GM12878 (cell line): Measurements from ENCODE around the gene NUMBL. TPM values are rescaled to one million over a fixed set of nuclear protein-coding genes. Genes with fewer than 3 reads are reported as not detected.

Experiments
- ATAC-seq: fragments of 200-7000 bp; cut with Tn5 transposase; 3 replicates; pipeline ENCODE4 v1.9.1; 2020; ENCODE audit warnings: mild to moderate bottlenecking, moderate library complexity
- BruUV-seq: library from RNA; stranded (reverse); fragments of 400-500 nt; replicated peaks from 2 replicates; lab custom pipeline; 2021; lab: Mats Ljungman, UMichigan
- CTCF ChIA-PET: fragments of 300-600 bp; sonication (Branson Sonifier 250); formaldehyde crosslinking; extraction: SDS; loops from one replicate; lab custom pipeline; 2021; ENCODE audit warnings: inconsistent platforms; lab: Yijun Ruan, JAX
- POLR2A ChIA-PET: fragments of 350-600 bp; formaldehyde crosslinking; extraction: SDS; loops from one replicate; lab custom pipeline; 2021; ENCODE audit warnings: inconsistent platforms; lab: Charles Lee
- RAD21 ChIA-PET: fragments of 300-600 bp; sonication (Branson Sonifier 250); formaldehyde crosslinking; loops from one replicate; lab custom pipeline; 2023; ENCODE audit warnings: antibody characterized with exemption; ENCODE audit not compliant: unreplicated experiment; lab: Charles Lee
- SMC1A ChIA-PET: fragments of 300-600 bp; sonication (Branson Sonifier 250); formaldehyde crosslinking; loops from one replicate; lab custom pipeline; 2023; ENCODE audit not compliant: unreplicated experiment, uncharacterized antibody; lab: Charles Lee
- DNase-seq: peaks from one replicate; pipeline ENCODE4 v3.0.0-alpha.2; 2011; ENCODE audit warnings: low read depth, low spot score
- FAIRE-seq: peaks from 3 replicates; lab custom pipeline; 2011; peaks lifted over from hg19 to GRCh38; lab: Jason Lieb, UNC
- H2AFZ ChIP-seq: 2 replicates; pipeline ENCODE4 v1.6.0; 2011; ENCODE audit warnings: low read depth, low read length, control low read depth; ENCODE audit not compliant: control insufficient read depth
- H3K27ac ChIP-seq: 2 replicates; pipeline ENCODE4 v1.5.1; 2011; ENCODE audit warnings: control low read depth; ENCODE audit not compliant: control insufficient read depth, insufficient read depth
- H3K27me3 ChIP-seq, 2 experiments: replicated peaks in 1 of 2; 2 replicates each; pipeline versions ENCODE4 v1.6.0 to v1.6.1; 2011; ENCODE audit warnings: low read length in 1 of 2; ENCODE audit not compliant: control insufficient read depth in 2 of 2, insufficient read depth in 2 of 2
- H3K36me3 ChIP-seq, 2 experiments: 2 replicates each; pipeline ENCODE4 v1.5.1; 2011; ENCODE audit warnings: low read length in 1 of 2; ENCODE audit not compliant: control insufficient read depth in 2 of 2, insufficient read depth in 2 of 2
- H3K4me1 ChIP-seq: 2 replicates; pipeline ENCODE4 v1.6.1; 2011; ENCODE audit warnings: mild to moderate bottlenecking, low read length, moderate library complexity, mixed read lengths; ENCODE audit not compliant: control insufficient read depth, insufficient read depth
- H3K4me2 ChIP-seq: 2 replicates; pipeline ENCODE4 v1.6.0; 2011; ENCODE audit warnings: control low read depth; ENCODE audit not compliant: control insufficient read depth, insufficient read depth
- H3K4me3 ChIP-seq: fragments of 200-600 bp; sonication (generic); 2 replicates; pipeline ENCODE4 v1.5.1; 2016
- H3K79me2 ChIP-seq: 2 replicates; pipeline ENCODE4 v1.6.0; 2011; ENCODE audit warnings: low read length; ENCODE audit not compliant: control insufficient read depth, insufficient read depth
- H3K9ac ChIP-seq: 2 replicates; pipeline ENCODE4 v1.8.0; 2011; ENCODE audit warnings: low read length, control low read depth, mixed read lengths; ENCODE audit not compliant: control insufficient read depth, insufficient read depth
- H3K9me3 ChIP-seq: replicated peaks from 3 replicates; pipeline ENCODE4 v1.5.1; 2011; ENCODE audit warnings: mild to moderate bottlenecking, low read length; ENCODE audit not compliant: control insufficient read depth, insufficient read depth
- H4K20me1 ChIP-seq: 2 replicates; pipeline ENCODE4 v1.6.0; 2011; ENCODE audit not compliant: control insufficient read depth, insufficient read depth
- CTCF ChIP-seq, 3 experiments: IDR thresholded peaks in 2 of 3; conservative IDR thresholded peaks in 1 of 3; 2 replicates each; pipeline ENCODE4 v1.5.1; 2011; ENCODE audit warnings: low read depth in 3 of 3, low read length in 3 of 3, mild to moderate bottlenecking in 3 of 3, control low read depth in 2 of 3, moderate library complexity in 2 of 3, inconsistent platforms in 1 of 3, mixed read lengths in 1 of 3; ENCODE audit not compliant: control insufficient read depth in 2 of 3, insufficient read depth in 1 of 3; ENCODE audit errors: extremely low read depth in 1 of 3
- E2F8 ChIP-seq: fragments of 450-650 bp; IDR thresholded peaks from 2 replicates; pipeline ENCODE4 v1.6.1; 2018; ENCODE audit warnings: mild to moderate bottlenecking, low read depth, moderate library complexity; ENCODE audit not compliant: partially characterized antibody
- IRF3 ChIP-seq: fragments of 450-650 bp; IDR thresholded peaks from 2 replicates; pipeline ENCODE4 v1.6.1; 2014; ENCODE audit warnings: mild to moderate bottlenecking
- MLLT1 ChIP-seq: fragments of 450-650 bp; IDR thresholded peaks from 2 replicates; pipeline ENCODE4 v1.6.1; 2016; ENCODE audit warnings: mild to moderate bottlenecking
- POLR2A ChIP-seq: IDR thresholded peaks from 2 replicates; pipeline ENCODE4 v1.6.1; 2011; ENCODE audit warnings: low read depth, mild to moderate bottlenecking, low read length
- RELA ChIP-seq: fragments of 450-650 bp; IDR thresholded peaks from 2 replicates; pipeline ENCODE4 v1.8.0; 2014; ENCODE audit warnings: borderline replicate concordance; ENCODE audit not compliant: partially characterized antibody
- SREBF2 ChIP-seq: IDR thresholded peaks from 2 replicates; pipeline ENCODE4 v1.6.1; 2012; ENCODE audit warnings: mild to moderate bottlenecking, low read length
- STAT1 ChIP-seq: fragments of 450-650 bp; conservative IDR thresholded peaks from 2 replicates; pipeline ENCODE4 v1.6.1; 2014; ENCODE audit warnings: antibody characterized with exemption, mild to moderate bottlenecking
- ZBED1 ChIP-seq: IDR thresholded peaks from 2 replicates; pipeline ENCODE4 v1.6.1; 2016; ENCODE audit warnings: borderline replicate concordance
- ZNF622 ChIP-seq: fragments of 450-650 bp; IDR thresholded peaks from 2 replicates; pipeline ENCODE4 v1.6.1; 2017; ENCODE audit warnings: mild to moderate bottlenecking, inconsistent platforms
- WGBS: methylation state at CpG from one replicate; pipeline ENCODE4 v1.1.6; 2016; ENCODE audit warnings: low lambda C conversion rate; ENCODE audit not compliant: insufficient replicate concordance, insufficient coverage; ENCODE audit errors: missing lambda C conversion rate; 5-methylcytosine and 5-hydroxymethylcytosine counted together
- in situ Hi-C: fragments of 300-500 bp; cut with MboI; formaldehyde crosslinking; loops from 9 replicates; pipeline ENCODE4 v1.14.3; 2018; ENCODE audit warnings: mixed read lengths
- intact Hi-C: fragments of 100-400 bp; cut with micrococcal nuclease; formaldehyde crosslinking; loops from one replicate; pipeline ENCODE4 v1.14.2; 2022; ENCODE audit not compliant: unreplicated experiment
- polyA plus RNA-seq, 11 experiments: library from polyadenylated mRNA; depleted of rRNA in 4 of 11; unstranded in 6 of 11; stranded (reverse) in 5 of 11; fragments of >200 nt; fragmentation: Nextera tagmentation in 4 of 11; fragmentation: Illumina TruSeq in 1 of 11; extraction: Ambion mirVana in 4 of 11; extraction: Trizol in 1 of 11; gene quantifications; 1 replicate in 1 of 11; 2 replicates in 10 of 11; pipeline versions ENCODE4 v1.2.1 to v1.2.3, GENCODE V29; 2011 to 2016; ENCODE audit warnings: inconsistent platforms in 2 of 11, missing spikeins in 2 of 11, low read depth in 1 of 11
- total RNA-seq, 4 experiments: library from RNA; depleted of rRNA in 3 of 4; stranded (reverse); fragments of >200 nt in 3 of 4; fragmentation: Illumina TruSeq in 1 of 4; extraction: Trizol in 1 of 4; gene quantifications; 2 replicates each; pipeline versions ENCODE4 v1.2.1 to v1.2.3, GENCODE V29; 2013 to 2021

The NUMBL gene
- total and polyA plus RNA-seq, 10 of the 15 experiments (the other 5 are each of a cell fraction or from before 2014, with no cell fraction given), result 0.16 to 9.4 (median 1.9) TPM

GRCh38 chr19:40695881-40696280 lies 5.4 kb upstream of the NUMBL start:
- FAIRE-seq, result no peak
- H3K9ac ChIP-seq, result no peak overlapping the region

GRCh38 chr19:40693896-40694295 lies 3.4 kb upstream of the NUMBL start:
- intact Hi-C loops (no loop called here), in situ Hi-C loops (no loop called here)
- RAD21 ChIA-PET, result no interaction called here
- no peak for ATAC-seq
- Histone ChIP-seq H3K9me3 (no peaks in the 10 kb centered on the region), H4K20me1 (no peaks in the 10 kb centered on the region), H3K9ac (no peak overlapping the region), H3K27ac (no peak overlapping the region), H3K4me1 (peaks cover 12% of the 10 kb centered on the region; the same call in 1 of the 2 replicates), H3K79me2 (no peaks in the 10 kb centered on the region), H3K36me3 (no peaks in the 10 kb centered on the region; a peak in 1 of 4 replicates), H3K27me3 (no peaks in the 10 kb centered on the region), H3K4me2 (no peak overlapping the region), H2AFZ (no peak overlapping the region), H3K4me3 (no peak overlapping the region)
- CTCF ChIA-PET, result no interaction called here
- no peak for DNase-seq
- POLR2A ChIA-PET, result interaction anchor here (0.6 kb wide), 1 partner anchor 74 kb away, joined by 4 read pairs; no protein-coding TSS in a partner anchor
- no peak for FAIRE-seq
- no TSS peak for BruUV-seq
- SMC1A ChIA-PET, result no interaction called here
- WGBS, result 71% methylated on average over 4 of the region's 4 CpGs
- TF ChIP-seq RELA (no peak), E2F8 (no peak), POLR2A (no peak), SREBF2 (no peak), IRF3 (no peak), MLLT1 (no peak), ZNF622 (no peak), CTCF (IDR thresholded peaks at IDR 0.05 in 2 of 3, conservative IDR thresholded peaks at IDR 0.05 in 1 of 3; ENCODE audit: control insufficient read depth in 2 of 3, extremely low read depth in 1 of 3, insufficient read depth in 1 of 3, low read depth in 3 of 3, low read length in 3 of 3) (no peak)

More at GRCh38 chr19:40695881-40696280, 5.4 kb upstream of the NUMBL start:
- no peaks in the 10 kb centered on the region for H3K27me3 ChIP-seq
- no peaks in the 10 kb centered on the region for H3K79me2 ChIP-seq
- no peak for ATAC-seq
- no TSS peak for BruUV-seq
- no peak overlapping the region for H3K4me2 ChIP-seq
- H2AFZ ChIP-seq, result no peak overlapping the region
- CTCF ChIA-PET, result no interaction called here
- H3K4me1 ChIP-seq, result peaks cover 5% of the 10 kb centered on the region; the same call in 1 of the 2 replicates
- H3K27ac ChIP-seq, result no peak overlapping the region
- no peaks in the 10 kb centered on the region for H4K20me1 ChIP-seq
- DNase-seq, result no peak
- SMC1A ChIA-PET, result no interaction called here
- H3K36me3 ChIP-seq, result peaks cover 2 to 3% of the 10 kb centered on the region in 2 experiments; a peak in 3 of 4 replicates
- intact Hi-C loops, result no loop called here
- 85% methylated on average over 5 of the region's 5 CpGs for WGBS
- POLR2A ChIA-PET, result no interaction called here
- TF ChIP-seq RELA (no peak), STAT1 (no peak), ZBED1 (no peak)
- TF ChIP-seq, all 136 proteins: peak for 0
- RAD21 ChIA-PET, result no interaction called here
- in situ Hi-C loops, result no loop called here
- Histone ChIP-seq H3K9me3 (no peaks in the 10 kb centered on the region), H3K4me3 (no peak overlapping the region)
